ENCODE results near the gene MXD1.

Gene MXD1

GRCh38 chr2:69932596-69932922 is 17.6 kb downstream of the MXD1 start:
- DNase-seq (ENCODE audit: extremely low spot score, insufficient read length, low read depth) = no peak
- no peak for FAIRE-seq

GRCh38 chr2:69933254-69933828 is 18.4 kb downstream of the MXD1 start:
- FAIRE-seq (no peak), DNase-seq (ENCODE audit: extremely low spot score, insufficient read length, low read depth) (no peak)

- no peak for FAIRE-seq
- DNase-seq (ENCODE audit: extremely low spot score, insufficient read length, low read depth) = no peak
These were observed 19.1 kb downstream of the MXD1 start for GRCh38 chr2:69933839-69934613.

DNA sequence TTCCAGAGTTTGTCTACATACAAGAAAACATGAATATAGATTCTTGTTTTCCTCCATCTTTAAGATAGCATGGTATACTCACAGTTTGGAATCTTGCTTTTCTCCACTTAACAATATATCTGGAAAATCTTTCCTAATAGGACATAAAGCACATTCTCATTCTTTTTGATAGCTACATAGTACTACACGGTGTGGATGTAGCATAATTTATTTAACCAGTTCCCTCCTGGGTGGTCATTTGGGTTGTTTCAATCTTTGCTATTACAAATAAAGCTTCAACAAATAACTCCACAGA is 19.7 kb downstream of the MXD1 start:
- no peak for FAIRE-seq

GRCh38 chr2:69935011-69935410 is 20.1 kb downstream of the MXD1 start:
- DNase-seq (ENCODE audit: extremely low spot score, insufficient read length, low read depth) (no peak), FAIRE-seq (no peak)

More for the DNA sequence above, 19.7 kb downstream of the MXD1 start:
- DNase-seq (ENCODE audit: extremely low spot score, insufficient read length, low read depth) = no peak

- FAIRE-seq = no peak
- no peak for DNase-seq (ENCODE audit: extremely low spot score, insufficient read length, low read depth)
These were observed 22.0 kb downstream of the MXD1 start for GRCh38 chr2:69936906-69937305.

DNA sequence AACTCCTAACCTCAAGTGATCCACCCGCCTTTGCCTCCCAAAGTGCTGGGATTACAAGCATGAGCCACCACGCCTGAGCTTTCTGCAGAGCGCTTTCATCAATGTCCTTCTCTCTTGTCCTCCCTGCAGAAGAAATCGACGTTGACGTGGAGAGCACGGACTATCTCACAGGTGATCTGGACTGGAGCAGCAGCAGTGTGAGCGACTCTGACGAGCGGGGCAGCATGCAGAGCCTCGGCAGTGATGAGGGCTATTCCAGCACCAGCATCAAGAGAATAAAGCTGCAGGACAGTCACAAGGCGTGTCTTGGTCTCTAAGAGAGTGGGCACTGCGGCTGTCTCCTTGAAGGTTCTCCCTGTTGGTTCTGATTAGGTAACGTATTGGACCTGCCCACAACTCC is 23.1 kb downstream of the MXD1 start:
- DNase-seq (ENCODE audit: extremely low spot score, insufficient read length, low read depth) = no peak
- FAIRE-seq = no peak

DNA sequence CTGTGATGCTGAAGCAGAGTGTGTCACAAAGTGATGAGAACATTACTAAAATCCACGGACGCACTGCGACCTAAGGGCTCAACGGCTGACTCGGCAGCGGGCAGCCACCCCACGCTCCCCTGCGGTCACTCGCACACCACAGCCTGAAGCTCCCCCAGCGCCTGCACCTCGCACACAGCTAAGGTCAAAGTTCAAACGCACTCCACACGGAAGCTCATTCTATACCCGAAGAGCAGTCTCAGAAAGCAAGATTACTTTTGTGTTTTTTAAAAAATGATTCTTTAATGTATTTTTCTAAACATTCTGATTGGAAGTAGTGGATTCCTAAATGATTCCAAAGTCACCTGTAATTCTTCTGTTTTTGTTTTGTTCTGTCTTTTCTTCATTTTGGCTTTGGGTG is 24.8 kb downstream of the MXD1 start:
- DNase-seq (ENCODE audit: extremely low spot score, insufficient read length, low read depth) = no peak
- no peak for FAIRE-seq

- DNase-seq (ENCODE audit: extremely low spot score, insufficient read length, low read depth) (no peak), FAIRE-seq (no peak)
These were observed 25.8 kb downstream of the MXD1 start for GRCh38 chr2:69940691-69941090.

DNA sequence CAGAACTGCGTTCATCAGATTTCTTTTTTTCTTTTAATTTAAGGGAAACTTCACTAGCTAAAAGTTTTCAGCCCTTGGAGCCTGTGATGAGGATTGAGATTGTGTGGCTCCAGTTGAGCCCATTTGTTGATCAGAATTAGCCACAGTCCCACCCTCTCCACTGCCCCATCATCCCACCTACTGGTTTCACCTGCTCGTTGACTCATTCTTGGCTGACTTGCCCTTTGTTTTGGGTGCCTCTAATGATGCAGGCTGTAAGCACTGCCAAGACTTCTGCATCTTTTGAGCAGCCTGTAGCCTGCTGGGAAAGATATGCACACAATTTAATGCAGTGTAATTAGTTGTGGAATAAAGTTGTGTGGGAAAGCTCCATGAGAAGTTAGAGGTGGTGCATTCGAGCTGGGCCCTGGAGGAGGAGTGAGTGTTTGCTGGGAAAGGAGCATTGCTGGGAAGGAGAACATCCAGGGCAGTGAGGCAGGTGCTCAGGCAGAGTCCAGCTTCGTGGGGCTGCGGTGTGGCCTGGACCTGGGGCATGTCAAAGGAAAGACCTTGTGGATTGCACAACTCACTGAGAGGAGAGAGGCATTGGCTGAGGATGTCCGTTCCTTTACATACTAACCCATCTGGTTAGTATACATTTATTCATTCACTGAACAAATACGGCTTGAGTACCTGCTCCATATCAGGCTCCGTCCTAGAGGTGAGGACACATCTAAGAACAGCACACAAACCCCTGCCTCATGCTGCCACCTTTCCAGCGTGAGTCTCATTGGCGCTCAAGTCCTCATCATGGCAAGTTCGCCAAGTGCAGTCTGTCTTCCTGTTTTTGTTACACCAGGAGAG is 28.3 kb downstream of the MXD1 start:
- FAIRE-seq (no peak), DNase-seq (ENCODE audit: extremely low spot score, insufficient read length, low read depth) (no peak)

GRCh38 chr2:69943843-69944525 is 29.1 kb downstream of the MXD1 start:
- FAIRE-seq = no peak
- no peak for DNase-seq (ENCODE audit: extremely low spot score, insufficient read length, low read depth)

- FAIRE-seq = no peak
These were observed 29.8 kb downstream of the MXD1 start for GRCh38 chr2:69944756-69945155.

DNA sequence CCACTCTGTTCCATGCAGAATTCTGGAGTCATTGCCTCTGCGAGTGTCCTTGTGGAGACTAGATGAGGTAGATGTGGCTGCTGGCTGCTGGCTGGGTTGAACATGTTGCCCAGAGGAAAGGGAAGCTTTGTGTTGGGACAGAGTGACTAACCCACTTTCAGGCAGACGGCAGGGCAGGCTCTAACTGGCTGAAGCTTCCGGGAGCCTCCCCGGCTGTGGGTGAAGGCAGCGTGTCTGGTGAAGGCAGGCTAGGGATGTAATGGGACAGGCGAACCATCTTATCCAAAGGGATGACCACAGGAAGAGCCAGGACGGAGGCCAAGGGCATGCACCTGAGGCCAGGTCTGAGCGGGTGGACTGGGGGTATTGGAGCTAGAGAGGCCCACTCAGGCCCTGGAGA is 30.5 kb downstream of the MXD1 start:
- DNase-seq (ENCODE audit: extremely low spot score, insufficient read length, low read depth) (no peak), FAIRE-seq (no peak)

More at GRCh38 chr2:69944756-69945155, 29.8 kb downstream of the MXD1 start:
- DNase-seq (ENCODE audit: extremely low spot score, insufficient read length, low read depth) = no peak

DNA sequence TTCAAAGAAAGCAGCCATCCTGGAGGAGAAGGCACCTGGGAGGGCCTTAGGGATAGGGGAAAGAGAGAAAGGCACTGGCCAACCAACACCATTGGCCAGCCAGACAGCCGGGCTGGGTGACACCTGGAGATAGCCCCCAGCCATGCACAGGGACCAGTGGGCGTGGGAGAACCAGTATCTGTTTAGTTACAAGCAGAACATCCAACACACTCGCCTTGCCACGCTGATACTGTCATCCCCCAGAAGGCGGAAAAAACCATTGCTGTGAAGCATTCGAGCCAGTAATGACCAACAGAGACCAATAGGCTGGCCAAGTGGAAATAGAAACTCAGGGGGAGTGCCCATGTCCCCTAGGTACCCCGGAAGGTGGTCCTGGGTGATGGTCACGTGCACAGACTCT is 31.0 kb downstream of the MXD1 start:
- DNase-seq (ENCODE audit: extremely low spot score, insufficient read length, low read depth) (no peak), FAIRE-seq (no peak)

DNA sequence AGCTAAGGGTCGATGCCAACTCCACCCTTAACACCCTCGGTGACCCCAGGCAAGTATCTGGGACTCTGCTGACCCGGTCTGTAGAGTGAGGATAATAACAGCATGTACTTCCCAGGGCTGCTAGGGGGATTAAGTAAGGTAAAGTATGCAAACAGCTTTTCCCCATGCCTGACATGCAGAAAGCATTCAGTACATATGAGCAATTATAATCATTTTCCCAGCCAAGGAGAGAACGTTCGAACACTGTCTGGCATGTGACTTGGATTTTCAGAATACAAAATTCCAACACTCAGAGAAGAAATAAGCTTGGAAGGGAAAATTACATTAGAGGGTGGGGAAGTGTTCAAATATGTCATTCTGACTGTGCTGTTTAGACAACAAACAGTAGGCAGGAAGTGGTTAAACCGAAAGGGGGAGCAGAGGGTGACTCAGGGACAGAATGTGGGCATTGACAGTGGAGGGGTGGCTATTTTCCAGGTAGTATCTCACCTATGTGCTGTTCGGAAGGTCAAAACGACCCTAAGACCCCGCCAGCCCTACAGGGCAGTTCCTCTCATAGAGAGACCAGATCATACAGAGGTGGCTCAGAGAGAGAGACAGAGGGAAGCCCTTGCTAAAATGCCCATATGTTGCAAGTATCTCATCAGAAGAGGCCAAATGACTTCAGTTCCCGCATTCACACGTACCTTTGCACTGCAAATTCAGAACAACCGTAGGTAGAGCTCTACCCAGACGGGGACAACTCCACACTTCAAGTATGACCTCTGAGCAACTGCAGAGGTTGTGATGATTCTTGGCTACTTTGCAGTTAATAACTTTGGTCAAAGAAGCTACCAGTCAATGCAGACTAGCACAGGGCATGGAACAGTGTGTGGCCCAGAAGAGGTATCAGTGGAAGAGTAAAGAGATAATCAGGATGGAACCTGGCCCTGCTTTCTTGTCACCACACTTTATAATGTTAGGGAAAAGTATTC is 31.7 kb downstream of the MXD1 start:
- DNase-seq (ENCODE audit: extremely low spot score, insufficient read length, low read depth) (peak; percentile 28), FAIRE-seq (peak; percentile 26)

GRCh38 chr2:69947325-69947931 is 32.5 kb downstream of the MXD1 start:
- DNase-seq (ENCODE audit: extremely low spot score, insufficient read length, low read depth) (no peak), FAIRE-seq (no peak)

GRCh38 chr2:69948032-69948962 is 33.4 kb downstream of the MXD1 start:
- FAIRE-seq (no peak), DNase-seq (ENCODE audit: extremely low spot score, insufficient read length, low read depth) (no peak)

GRCh38 chr2:69948963-69949645 is 34.2 kb downstream of the MXD1 start:
- FAIRE-seq = no peak
- no peak for DNase-seq (ENCODE audit: extremely low spot score, insufficient read length, low read depth)
